GM21576 (cell line): ENCODE results near the gene SNX1.

Experiments used
- ATAC-seq: cut with Tn5 transposase; IDR thresholded peaks from one replicate; pipeline ENCODE4 v1.9.1; 2021; ENCODE audit warnings: mild to moderate bottlenecking, moderate library complexity; ENCODE audit not compliant: unreplicated experiment

SNX1 gene

GRCh38 chr15:64144565-64145281, 48.9 kb downstream of the SNX1 start:
- no peak for ATAC-seq

GRCh38 chr15:64146041-64146440, 50.3 kb downstream of the SNX1 start:
- no peak for ATAC-seq

GRCh38 chr15:64146520-64146884, 50.7 kb downstream of the SNX1 start:
- ATAC-seq, result no peak

- no peak for ATAC-seq
These were observed 51.3 kb downstream of the SNX1 start for GRCh38 chr15:64146885-64147681.

- ATAC-seq, result no peak
These were observed 52.4 kb downstream of the SNX1 start for GRCh38 chr15:64148168-64148567.

GRCh38 chr15:64148581-64148980, 52.8 kb downstream of the SNX1 start:
- ATAC-seq, result no peak

GRCh38 chr15:64149424-64149823, 53.6 kb downstream of the SNX1 start:
- ATAC-seq, result no peak

- ATAC-seq, result no peak
These were observed 54.3 kb downstream of the SNX1 start for GRCh38 chr15:64149893-64150578.

- peak; percentile 1 for ATAC-seq
These were observed 56.1 kb downstream of the SNX1 start, which contains the start of gene SNX22 for GRCh38 chr15:64151727-64152506. Gene SNX22, plus strand, starts transcription at chr15:64151731. Its CDS starts 45 bp downstream, at chr15:64151776.

GRCh38 chr15:64152507-64153387, 57.0 kb downstream of the SNX1 start:
- ATAC-seq, result no peak

- ATAC-seq, result peak; percentile 54
These were observed 57.9 kb downstream of the SNX1 start for GRCh38 chr15:64153480-64154367.

- no peak for ATAC-seq
These were observed 60.2 kb downstream of the SNX1 start for GRCh38 chr15:64155802-64156651.

GRCh38 chr15:64156652-64157331, 61.0 kb downstream of the SNX1 start:
- no peak for ATAC-seq

GRCh38 chr15:64157599-64158125, 61.9 kb downstream of the SNX1 start:
- no peak for ATAC-seq

GRCh38 chr15:64158363-64159134, 62.8 kb downstream of the SNX1 start:
- no peak for ATAC-seq

- no peak for ATAC-seq
These were observed 66.1 kb downstream of the SNX1 start for GRCh38 chr15:64161688-64162477.
